SW480 (cell line): ENCODE results near the gene NUP58.
"Not testable (repeated sequence)": the region's sequence is repeated elsewhere in the genome, so short reads cannot be mapped to it uniquely, and the experiment has no call there.

Experiments used
- DNase-seq: peaks from one replicate; pipeline ENCODE4 v3.0.0-alpha.2; 2016; ENCODE audit warnings: low spot score

NUP58 gene

DNA sequence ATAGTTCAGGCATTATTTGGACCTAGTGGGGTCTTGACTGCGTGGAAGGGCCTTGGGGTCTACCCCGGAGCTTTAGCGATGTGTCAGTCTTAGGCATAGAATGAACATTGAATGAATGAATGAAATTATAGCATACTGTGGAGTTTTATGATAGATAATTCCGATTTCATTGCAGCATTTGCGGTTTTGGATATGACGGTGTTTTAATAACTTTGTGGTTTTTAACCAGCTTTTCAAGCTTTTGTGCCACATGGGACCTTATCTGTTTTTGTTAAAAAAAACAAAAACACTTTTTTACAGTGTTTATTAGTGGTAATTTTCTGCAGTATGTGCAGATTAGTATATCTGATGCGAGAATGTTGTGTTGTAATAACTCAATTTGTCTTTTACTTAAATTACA is 696 bp downstream of the NUP58 start:
- DNase-seq: no peak

DNA sequence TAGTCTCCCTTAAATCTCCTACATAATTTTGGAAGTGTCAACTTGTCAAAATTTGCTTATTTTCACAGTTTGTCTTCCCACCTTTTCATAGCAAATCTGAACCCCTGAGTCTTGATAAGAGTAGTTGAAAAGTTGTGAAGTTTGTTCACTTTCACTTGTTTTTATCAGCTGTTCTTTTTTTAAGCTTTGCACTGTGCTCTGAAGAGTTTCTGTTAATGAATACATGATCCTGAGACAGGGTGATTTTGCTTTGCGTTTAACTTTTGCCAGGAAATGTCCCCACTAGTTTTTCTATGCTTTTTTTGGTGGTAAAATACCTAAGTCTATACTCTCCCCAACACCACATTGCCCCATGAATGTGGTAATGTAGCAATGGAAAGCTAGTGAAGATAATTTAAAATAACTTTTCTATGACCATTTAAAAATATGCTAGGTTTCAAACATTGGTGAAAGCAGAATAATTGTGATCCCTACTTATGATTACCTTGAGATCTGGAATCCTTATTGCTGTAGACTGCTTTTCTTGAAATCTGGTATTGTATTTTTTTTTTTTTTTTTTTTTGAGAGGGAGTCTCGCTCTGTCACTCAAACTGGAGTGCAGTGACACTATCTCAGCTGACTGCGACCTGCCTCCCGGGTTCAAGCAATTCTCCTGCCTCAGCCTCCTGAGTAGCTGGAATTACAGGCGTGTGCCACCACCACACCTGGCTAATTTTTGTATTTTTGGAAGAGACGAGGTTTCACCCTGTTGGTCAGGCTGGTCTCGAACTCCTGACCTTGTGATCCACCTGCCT is 5.4 kb downstream of the NUP58 start:
- DNase-seq: no peak

DNA sequence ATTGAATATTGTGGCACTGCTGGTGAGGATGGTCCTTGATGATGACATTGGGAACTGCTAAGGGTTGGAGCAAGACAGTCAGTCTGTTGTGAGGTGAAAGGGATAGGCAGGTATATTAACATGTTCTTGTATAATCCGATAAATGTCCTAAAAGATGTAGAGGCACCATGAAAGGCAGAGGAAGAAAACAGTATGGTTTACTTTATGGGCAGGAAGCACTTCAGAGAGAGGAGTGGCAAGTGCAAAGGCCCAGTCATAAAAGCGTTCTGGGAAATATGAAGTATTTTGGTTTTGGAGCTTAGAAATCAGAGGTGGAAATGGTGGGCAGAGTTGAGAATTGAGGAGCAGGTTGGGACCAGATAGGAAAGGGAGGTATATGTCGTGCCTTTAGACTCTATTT is 9.5 kb downstream of the NUP58 start:
- DNase-seq: no peak

DNA sequence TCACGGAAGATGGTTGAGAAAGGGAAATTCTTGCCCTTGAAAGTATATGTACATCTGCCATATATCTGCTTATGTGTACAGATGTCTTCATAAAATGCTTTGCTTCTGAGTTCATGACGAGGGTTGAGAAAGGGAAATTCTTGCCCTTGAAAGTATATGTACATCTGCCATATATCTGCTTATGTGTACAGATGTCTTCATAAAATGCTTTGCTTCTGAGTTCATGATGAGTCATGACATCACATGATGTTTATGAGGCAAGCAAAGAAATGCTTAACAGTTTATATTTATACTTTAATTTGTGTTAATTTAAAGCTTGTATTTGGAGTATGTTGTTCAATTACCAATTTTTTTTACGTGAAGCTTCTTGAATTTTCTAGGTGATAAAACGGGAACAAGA is 17.5 kb downstream of the NUP58 start:
- DNase-seq: not testable (repeated sequence)

DNA sequence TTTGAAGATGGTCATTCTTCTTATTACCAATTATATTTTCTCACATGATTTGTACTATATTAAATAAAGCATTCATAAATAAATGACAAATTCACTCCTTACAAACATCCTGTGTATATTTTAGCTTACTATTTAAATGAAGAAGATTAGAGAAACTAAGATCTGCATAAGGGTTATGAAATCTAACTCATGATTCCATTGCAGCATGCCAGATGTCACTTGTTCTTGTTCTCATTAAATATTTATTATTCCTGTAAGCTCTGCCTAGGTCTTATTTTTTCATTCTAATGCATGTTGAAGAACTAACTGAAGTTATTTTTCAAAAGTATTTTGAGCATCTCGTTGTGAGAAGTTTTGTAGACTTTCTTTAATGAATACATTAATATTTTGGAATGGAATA is 18.3 kb downstream of the NUP58 start:
- DNase-seq: no peak

DNA sequence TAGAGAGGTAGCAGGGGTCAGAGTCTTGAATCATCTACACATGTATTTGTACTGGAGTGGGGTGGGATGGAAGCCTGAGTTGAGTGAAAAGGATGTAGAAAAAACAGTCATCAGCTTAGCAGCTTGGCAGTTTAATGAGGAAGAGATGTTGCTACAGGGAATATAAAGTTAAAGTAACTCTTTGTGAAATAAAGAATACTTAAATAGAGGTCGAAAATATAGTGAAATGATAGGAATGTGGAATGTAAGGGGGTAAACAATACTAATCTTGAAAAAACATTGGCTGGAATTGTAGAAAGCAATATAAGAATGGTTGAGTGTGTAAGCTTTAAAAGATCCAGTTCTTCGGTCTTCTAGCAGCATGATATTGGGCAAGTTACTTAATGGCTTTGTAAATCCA is 22.7 kb downstream of the NUP58 start:
- DNase-seq: no peak

DNA sequence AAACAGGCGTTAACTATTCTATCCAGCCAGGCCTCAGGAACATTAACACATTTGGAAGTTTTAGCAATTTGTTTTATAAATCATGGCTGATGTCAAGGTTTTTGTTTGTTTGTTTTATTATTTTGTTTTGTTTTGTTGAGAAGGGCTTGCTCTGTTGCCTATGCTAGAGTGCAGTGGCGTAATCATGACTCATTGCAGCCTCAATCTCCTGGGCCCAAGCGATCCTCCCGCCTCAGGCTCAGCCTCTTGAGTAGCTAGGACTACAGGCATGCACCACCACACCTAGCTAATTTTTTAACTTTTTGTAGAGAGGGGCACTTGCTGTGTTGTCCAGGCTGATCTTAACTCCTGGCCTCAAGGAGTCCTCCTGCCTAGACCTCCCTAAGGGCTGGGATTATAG is 28.3 kb downstream of the NUP58 start:
- DNase-seq: no peak

DNA sequence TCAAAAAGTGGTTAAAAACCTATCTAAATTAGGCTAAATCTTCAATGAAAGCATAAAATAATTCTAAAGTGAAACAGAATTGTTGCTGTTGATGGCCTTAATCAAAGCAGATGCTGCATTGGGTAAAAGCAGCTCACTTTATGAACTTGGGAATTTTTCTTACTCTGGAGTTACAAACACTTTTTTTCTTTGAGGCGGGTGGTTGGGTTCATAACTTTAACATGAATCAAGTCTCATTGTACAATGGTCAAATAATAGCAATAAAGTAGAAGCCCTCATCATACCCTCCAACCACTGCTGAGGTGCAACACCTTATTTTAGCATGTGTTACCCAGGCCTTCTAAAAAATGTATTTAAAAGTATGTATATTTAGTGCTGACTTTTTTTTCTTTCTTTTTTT is 29.1 kb downstream of the NUP58 start:
- DNase-seq: no peak

DNA sequence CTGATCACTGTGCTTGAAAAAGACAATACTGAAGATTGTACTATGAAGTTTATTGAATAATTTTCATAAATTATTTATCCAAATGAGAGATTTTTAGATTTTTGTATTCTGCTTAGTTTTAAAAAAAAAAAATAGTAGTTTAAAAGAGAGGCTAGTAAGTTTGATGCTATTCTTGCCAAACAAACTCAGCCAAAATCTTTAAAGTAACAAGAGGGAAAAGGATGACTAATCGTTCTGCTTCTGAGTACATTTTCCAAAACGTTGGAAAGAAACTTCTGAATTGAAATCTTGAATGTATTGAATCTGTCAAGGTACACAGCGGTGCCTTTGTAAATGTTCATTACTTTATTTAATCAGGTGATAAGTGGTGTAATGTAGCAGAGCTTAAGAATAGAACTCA is 34.4 kb downstream of the NUP58 start:
- no peak for DNase-seq

DNA sequence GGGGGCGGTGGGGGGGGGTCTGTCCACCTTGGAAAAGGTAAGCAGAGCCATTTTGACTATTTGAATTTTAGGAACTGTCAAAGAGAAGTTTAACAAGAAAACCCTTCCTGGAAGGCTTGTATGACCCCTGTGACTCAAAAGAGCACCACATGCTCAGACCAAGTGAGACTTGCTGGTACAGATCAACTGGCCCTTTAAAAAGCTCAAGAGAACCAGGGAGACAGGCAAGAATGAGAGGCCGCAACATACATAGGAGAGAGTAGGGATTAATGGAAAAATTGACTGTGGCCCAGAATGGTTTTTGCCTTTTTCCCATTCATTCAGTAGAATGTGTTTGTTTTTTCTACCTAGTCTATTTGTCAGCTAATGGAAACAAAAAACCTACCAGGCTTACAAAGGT is 44.2 kb downstream of the NUP58 start:
- DNase-seq: no peak

DNA sequence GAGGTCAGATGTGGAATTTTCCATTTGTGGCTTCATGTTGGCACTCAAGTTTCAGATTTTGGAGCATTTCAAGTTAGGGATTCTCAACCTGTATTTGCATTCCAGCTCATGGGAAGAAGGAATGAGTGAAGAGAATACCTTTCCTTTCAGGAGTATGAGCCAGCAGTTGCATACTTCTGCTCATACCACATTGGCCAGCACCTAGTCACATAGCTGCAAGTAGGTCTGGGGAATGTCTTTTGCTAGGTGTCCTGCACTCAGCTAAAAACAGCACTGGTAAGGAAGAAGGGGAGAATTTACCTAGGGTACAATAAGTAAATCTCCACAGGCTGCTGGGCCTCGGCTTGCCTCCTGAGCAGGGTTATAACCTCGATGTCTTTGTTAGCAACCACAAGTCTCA is 45.7 kb downstream of the NUP58 start:
- DNase-seq: peak; percentile 13

DNA sequence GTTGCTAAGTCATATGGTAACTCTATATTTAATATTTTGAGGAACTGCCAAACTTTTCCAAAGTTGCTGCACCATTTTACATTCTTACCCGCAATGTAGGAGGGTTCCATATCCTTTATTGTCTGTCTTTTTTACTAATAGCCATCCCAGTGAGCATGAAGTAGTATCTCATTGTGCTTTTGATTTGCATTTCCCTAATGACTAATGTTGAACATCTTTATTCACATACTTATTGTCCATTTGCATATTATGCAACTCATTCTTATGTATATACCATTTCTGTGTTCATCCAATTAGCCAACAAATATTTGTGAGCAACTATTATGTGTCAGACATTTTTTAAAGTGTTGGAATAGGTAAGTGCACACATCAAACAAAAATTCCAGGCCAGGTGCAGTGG is 50.0 kb downstream of the NUP58 start:
- DNase-seq: no peak

DNA sequence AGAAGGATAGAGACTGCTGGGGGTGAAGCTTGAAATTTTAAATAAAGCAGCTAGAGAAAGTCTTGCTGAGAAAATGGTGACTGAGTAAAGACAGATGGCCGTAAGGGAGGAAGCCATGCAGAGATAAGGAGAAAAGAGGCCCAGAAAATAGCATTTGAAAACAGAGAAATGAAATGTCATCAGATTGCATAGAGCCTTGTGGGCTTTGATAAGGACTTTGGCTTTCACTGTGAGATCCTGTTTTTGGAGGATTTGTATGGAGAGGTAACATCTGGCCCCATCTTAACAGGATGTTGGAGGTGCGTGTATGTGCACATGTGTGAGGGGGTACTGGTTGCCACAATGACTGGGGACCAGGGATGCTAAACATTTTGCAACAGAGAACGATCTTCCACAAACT is 50.8 kb downstream of the NUP58 start:
- DNase-seq: no peak

DNA sequence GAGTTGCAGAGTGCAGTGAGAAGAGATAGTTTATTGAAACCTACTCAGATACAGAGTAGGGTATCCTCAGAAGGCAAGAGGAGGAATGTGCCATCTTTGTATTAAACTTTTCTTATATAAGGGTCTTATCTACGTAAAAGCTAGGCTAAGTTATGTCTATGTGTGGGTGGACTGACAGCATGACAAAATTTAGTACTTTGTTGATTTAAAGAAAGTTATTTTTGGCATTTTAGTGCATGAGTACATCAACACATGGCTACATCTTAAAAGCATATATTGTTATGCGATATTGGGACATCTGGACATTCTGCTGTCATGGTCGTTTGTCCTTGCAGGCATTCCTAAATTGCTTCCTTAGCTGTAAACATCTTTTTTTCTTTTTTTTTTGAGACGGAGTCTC is 51.4 kb downstream of the NUP58 start:
- DNase-seq: no peak

DNA sequence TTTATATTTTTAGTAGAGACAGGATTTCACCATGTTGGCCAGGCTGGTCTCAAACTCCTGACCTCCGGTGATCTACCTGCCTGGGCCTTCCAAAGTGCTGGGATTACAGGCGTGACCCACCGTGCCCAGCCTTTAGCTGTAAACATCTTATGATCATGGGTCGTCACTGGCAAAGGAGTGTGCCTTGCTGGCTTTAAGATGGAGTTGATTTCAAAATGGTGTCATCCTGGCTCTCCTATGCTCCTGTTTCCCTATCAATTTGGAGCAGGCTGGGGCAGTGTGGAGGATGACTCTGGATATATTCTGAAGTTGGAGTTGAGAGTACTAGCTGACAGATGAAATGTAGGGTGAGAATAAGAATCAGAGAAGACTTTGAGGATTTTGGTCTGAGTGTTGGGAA is 51.9 kb downstream of the NUP58 start:
- no peak for DNase-seq

DNA sequence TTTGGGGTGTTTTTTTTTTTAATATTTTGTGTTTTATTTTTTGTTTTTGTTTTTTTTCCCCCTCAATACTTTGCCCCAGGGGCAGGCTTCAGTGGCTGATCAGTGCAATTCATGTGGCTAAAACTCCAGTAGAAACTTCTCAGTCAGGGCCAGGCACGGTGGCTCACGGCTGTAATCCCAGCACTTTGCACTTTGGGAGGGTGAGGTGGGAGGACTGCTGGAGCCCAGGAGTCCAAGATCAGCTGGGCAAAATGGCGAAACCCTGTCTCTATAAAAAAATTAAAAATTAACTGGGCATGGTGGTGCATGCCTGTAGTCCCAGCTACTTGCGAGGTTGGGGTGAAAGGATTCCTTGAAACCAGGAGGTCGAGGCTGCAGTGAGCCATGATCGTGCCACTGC is 53.0 kb downstream of the NUP58 start:
- DNase-seq: no peak

DNA sequence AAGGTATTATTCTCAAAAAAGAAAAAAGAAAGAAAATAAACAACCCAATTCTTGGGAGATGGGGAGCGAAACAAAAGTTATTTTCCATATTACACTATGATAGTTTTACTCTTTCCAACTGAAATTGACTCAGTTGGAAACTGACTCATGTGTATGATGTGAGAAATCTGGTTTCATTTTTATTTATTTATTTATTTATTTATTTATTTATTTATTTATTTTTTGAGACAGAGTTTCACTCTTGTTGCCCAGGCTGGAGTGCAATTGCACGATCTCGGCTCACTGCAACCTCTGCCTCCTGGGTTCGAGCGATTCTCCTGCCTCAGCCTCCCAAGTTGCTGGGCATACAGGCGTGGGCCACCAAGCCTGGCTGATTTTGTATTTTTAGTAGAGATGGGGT is 59.0 kb downstream of the NUP58 start:
- not testable (repeated sequence) for DNase-seq

DNA sequence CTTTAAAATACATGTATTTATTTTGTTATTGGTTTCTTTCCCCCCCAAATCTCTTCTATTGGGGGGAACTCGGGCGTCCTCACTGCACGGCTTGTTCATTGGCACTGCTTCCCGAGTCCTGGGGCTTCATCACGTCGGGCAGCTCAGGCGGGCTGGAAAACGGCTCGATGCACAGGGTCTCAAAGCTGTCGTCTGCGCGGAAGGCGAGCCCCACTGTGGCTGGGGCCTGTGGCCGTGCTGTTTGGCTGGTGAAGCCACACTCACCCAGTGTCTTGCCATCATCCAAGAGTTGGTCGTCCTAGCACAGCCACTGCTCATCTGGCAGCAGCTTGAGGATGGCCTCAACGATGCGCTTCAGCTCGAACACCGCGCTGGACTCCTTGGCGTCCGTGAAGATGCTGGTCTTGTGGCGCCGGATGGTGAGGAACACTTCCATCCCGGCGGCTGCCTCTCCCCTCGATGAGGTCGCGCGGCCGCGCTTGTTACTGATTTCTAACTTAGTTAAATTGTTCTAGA is 64.4 kb downstream of the NUP58 start:
- DNase-seq: no peak

DNA sequence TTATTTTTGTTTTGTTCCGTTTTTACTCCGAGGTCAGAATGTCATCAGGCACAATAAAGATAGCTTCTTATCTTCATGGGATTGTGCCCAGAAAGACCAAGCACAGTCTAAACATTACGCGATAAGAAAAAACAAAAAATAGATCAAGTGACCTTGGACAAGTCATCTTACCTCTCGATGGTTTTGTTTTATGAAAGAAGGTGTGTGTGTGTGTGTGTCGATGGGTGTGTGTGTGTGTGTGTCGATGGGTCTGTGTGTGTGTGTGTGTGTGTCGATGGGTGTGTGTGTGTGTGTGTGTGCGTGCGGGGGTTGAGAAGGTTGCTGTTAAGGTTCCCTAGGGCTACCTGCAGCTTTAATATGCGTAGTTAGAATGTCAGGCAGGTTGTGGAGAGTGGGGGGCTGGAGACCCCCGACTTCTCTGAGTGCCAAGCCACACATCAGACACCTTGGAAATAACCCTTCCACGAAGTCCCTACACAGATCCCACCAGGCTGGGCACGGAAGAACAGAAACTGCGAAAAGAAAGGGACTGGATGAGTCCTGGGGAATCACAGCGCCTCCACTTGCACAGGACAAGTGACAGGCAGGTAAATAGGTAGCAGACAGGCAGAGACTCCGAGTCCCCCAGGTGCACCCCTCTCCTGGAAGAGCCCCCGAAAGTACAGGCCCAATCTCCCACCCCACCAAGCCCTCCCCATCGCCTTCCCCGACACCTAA is 69.9 kb downstream of the NUP58 start:
- DNase-seq: no peak

DNA sequence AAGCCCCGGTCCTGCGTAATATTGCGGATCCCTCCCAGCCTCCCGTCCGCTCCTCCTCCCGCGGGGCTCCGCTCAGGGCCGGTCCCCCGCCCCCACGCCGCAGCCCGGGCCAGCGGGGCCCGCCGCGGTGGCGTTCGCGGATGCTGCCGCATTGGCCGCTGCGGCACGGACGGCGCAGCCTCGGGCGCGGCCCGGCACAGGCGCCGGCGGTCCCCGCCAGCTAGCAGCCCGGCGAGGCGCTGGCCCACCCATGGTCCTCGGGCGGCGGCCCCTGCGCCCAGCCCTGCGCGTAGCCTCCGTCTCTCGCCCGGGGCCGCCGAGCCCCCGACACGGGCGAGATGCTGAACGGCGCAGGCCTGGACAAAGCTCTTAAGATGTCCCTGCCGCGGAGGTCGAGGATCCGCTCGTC is 70.5 kb downstream of the NUP58 start, which contains the start of gene ATP8A2:
Gene ATP8A2 (plus strand): TSS at position 100 of the 409 bp plus-strand sequence. CDS start 239 bp downstream, at position 339.
- DNase-seq: no peak

DNA sequence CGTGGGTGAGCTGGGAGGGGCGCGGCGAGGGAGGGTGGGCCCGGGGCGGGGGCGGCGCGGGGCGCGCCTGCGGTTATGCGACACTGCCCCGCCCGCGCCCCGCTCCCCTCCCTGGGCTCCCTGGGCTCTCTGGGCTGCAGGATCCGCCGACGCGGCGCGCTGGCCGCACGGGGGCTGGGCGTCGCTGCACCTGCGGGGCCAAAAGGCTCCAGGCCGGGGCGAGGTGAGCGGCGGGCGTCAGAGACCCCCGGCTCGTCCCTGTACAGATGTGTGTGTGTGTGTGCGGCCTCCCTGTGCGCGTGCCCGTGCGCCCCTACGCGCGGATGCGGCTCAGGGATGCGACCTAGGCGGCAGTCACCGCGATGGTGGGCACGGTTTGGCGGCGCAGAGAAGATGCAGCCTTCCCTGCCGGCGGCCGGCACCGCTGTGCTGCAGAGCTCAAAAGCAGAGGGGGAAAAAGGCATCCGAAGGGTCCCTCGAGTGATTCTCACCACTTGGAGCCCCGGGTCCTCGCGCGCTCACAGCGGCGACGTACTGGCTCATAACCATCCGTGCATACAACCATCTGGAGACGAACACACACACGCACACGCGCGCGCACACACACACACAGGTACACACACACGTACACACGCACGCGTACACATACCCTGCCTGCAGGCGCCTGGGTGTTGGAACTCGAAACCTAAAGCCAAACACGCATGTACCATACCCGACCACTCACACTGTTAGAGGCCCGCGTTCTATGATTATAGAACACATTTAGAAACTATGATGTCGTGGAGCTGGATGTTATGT is 71.1 kb downstream of the NUP58 start:
- DNase-seq: no peak

DNA sequence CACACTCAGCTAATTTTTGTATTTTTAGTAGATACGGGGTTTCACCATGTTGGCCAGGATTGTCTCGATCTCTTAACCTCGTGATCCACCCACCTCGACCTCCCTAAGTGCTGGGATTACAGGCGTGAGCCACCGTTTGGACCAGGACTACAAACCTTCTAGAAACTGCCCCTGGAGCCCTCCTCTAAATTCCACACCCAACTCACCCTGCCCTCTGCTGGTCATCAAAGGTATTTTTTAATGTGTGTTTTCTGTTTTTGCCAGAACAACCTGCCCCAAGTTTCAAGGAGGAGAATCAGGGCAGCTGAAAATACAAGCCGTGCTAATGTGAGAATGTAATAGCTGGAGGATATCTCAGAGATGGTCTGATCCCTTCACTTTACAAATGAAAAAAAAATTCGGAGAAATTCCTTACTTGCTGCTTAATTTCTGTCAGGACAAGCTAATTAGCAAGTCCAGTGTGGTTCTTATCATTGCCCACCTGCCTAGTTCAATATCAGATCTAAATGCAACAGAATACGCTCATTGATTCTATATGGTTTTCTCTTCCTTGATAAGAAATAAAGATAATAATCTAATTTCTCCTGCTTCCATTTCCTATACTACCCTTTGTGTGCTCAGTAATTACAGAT is 74.4 kb downstream of the NUP58 start:
- peak; percentile 50 for DNase-seq
